Measurements from ENCODE around the gene C16orf78. TPM values are rescaled to one million over a fixed set of nuclear protein-coding genes. Genes with fewer than 3 reads are reported as not detected.

C16orf78 gene
- total and polyA plus RNA-seq, 2 of the 4 experiments (the other 2 are of a cell fraction): not detected

DNA sequence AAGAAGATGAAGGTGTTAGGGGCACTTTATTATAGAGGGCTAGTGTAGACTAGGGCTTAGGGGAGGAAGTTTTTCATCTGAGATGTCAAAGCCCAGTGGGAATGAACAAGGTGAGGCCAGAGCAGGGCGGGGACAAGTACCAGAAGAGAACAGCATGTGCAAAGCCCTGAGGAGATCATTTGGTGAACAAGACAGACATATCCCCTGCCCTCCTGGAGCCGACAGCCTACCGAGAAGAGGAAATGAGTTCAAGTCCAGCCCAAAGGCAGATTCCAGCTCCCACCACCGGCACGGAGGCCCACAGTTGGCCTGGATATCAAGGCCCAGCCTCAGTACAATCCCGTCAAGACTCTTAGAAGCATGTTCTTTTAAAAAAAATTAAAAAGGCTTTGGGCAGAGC is 61.1 kb downstream of the C16orf78 start:
- BruUV-seq (replicated peaks): no TSS peak
- Histone ChIP-seq H3K14ac (replicated peaks; ENCODE audit: low read depth, low read length) (no peak overlapping the region), H2AK9ac (replicated peaks; ENCODE audit: low read depth, low read length, poor library complexity) (no peak overlapping the region), H4K91ac (ENCODE audit: insufficient read depth, low read depth, low read length) (no peak overlapping the region), H3K27me3 (ENCODE audit: control insufficient read depth, insufficient read depth, low read length) (peaks cover 3% of the 10 kb centered on the region; the same call in 1 of the 2 replicates), H3K23ac (ENCODE audit: low read depth, low read length) (no peak overlapping the region), H2BK20ac (ENCODE audit: low read depth, low read length) (no peak overlapping the region), H3K79me1 (ENCODE audit: low read depth in 1 of 2, low read length in 2 of 2) (no peaks in the 10 kb centered on the region), H3K18ac (ENCODE audit: low read depth, low read length) (no peak overlapping the region), H3K4ac (ENCODE audit: low read depth, low read length) (no peak overlapping the region), H3K9ac (ENCODE audit: low read depth, low read length) (no peak overlapping the region), H4K5ac (ENCODE audit: low read depth, low read length) (no peak overlapping the region), H3K9me1 (ENCODE audit: insufficient read depth, low read length) (no peaks in the 10 kb centered on the region), H3K36me3 (ENCODE audit: control insufficient read depth, insufficient read depth, low read length) (no peaks in the 10 kb centered on the region), H3K4me2 (ENCODE audit: low read depth, low read length) (no peak overlapping the region), H3K9me3 (ENCODE audit: control insufficient read depth, insufficient read depth, low read length) (no peaks in the 10 kb centered on the region), H3K27ac (ENCODE audit: insufficient read depth, low read length) (no peak overlapping the region), H4K8ac (ENCODE audit: low read depth in 2 of 2, low read length in 2 of 2) (no peak overlapping the region), H3K56ac (ENCODE audit: extremely low read depth, insufficient read depth, low read length) (no peak overlapping the region), H2BK5ac (ENCODE audit: low read depth, low read length, poor library complexity, severe bottlenecking) (no peak overlapping the region), H2AK5ac (ENCODE audit: low read depth, low read length) (no peak overlapping the region), H3K4me1 (ENCODE audit: control insufficient read depth, insufficient read depth, low read length) (no peaks in the 10 kb centered on the region), H2AFZ (replicated peaks; ENCODE audit: low read length, poor library complexity) (no peak overlapping the region), H4K20me1 (ENCODE audit: insufficient read depth, low read length) (no peaks in the 10 kb centered on the region), H2BK120ac (ENCODE audit: low read depth, low read length) (no peak overlapping the region), H3K4me3 (ENCODE audit: insufficient read depth, low read depth, low read length) (no peak overlapping the region), H2BK15ac (ENCODE audit: low read depth, low read length) (no peak overlapping the region)
- DNase-seq: no peak
- TF ChIP-seq MAZ (IDR thresholded peaks at IDR 0.05; ENCODE audit: borderline replicate concordance, low read depth, low read length) (no peak), CHD1 (IDR thresholded peaks at IDR 0.05; ENCODE audit: low read depth, low read length) (no peak), BHLHE40 (IDR thresholded peaks at IDR 0.05; ENCODE audit: low read depth, low read length) (no peak), POLR2A (IDR thresholded peaks at IDR 0.05; ENCODE audit: low read depth, low read length) (no peak), RCOR1 (IDR thresholded peaks at IDR 0.05; ENCODE audit: insufficient replicate concordance, low read length) (no peak), NFE2L2 (IDR thresholded peaks at IDR 0.05; ENCODE audit: low read depth, low read length) (no peak), FOS (IDR thresholded peaks at IDR 0.05; ENCODE audit: low read depth, low read length) (no peak), MXI1 (IDR thresholded peaks at IDR 0.05; ENCODE audit: borderline replicate concordance, low read depth, low read length) (no peak), RFX5 (IDR thresholded peaks at IDR 0.05; ENCODE audit: low read depth, low read length) (no peak), CEBPB (IDR thresholded peaks at IDR 0.05; ENCODE audit: low read depth, low read length) (no peak), SMC3 (IDR thresholded peaks at IDR 0.05; ENCODE audit: low read depth, low read length) (no peak), MAFK (IDR thresholded peaks at IDR 0.05; ENCODE audit: low read depth, low read length) (no peak)
- TF ChIP-seq, protein P1, sequence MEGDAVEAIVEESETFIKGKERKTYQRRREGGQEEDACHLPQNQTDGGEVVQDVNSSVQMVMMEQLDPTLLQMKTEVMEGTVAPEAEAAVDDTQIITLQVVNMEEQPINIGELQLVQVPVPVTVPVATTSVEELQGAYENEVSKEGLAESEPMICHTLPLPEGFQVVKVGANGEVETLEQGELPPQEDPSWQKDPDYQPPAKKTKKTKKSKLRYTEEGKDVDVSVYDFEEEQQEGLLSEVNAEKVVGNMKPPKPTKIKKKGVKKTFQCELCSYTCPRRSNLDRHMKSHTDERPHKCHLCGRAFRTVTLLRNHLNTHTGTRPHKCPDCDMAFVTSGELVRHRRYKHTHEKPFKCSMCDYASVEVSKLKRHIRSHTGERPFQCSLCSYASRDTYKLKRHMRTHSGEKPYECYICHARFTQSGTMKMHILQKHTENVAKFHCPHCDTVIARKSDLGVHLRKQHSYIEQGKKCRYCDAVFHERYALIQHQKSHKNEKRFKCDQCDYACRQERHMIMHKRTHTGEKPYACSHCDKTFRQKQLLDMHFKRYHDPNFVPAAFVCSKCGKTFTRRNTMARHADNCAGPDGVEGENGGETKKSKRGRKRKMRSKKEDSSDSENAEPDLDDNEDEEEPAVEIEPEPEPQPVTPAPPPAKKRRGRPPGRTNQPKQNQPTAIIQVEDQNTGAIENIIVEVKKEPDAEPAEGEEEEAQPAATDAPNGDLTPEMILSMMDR (conservative IDR thresholded peaks at IDR 0.05; ENCODE audit: low read depth, low read length): no peak
- TF ChIP-seq, protein P2, sequence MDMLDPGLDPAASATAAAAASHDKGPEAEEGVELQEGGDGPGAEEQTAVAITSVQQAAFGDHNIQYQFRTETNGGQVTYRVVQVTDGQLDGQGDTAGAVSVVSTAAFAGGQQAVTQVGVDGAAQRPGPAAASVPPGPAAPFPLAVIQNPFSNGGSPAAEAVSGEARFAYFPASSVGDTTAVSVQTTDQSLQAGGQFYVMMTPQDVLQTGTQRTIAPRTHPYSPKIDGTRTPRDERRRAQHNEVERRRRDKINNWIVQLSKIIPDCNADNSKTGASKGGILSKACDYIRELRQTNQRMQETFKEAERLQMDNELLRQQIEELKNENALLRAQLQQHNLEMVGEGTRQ (IDR thresholded peaks at IDR 0.05; ENCODE audit: low read depth, low read length): no peak
- TF ChIP-seq, protein P3, sequence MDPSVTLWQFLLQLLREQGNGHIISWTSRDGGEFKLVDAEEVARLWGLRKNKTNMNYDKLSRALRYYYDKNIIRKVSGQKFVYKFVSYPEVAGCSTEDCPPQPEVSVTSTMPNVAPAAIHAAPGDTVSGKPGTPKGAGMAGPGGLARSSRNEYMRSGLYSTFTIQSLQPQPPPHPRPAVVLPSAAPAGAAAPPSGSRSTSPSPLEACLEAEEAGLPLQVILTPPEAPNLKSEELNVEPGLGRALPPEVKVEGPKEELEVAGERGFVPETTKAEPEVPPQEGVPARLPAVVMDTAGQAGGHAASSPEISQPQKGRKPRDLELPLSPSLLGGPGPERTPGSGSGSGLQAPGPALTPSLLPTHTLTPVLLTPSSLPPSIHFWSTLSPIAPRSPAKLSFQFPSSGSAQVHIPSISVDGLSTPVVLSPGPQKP (IDR thresholded peaks at IDR 0.05; ENCODE audit: borderline replicate concordance, low read depth, low read length): no peak
- no peak for ATAC-seq (ENCODE audit: low read depth)
- ChIA-PET CTCF (no interaction called here), POLR2A (ENCODE audit: unreplicated experiment) (no interaction called here)
- in situ Hi-C loops (cut with MboI; ENCODE audit: low sequenced_read_pairs) (no loop called here), dilution Hi-C loops (cut with HindIII; ENCODE audit: low sequenced_read_pairs, unreplicated experiment) (no loop called here), intact Hi-C loops (cut with micrococcal nuclease) (no loop called here)
- WGBS, 2 experiments (ENCODE audit: extremely low coverage in 2 of 2, insufficient read length in 1 of 2): 20% methylated on average over 1 of the region's 6 CpGs; no CpG with 5 or more reads in 1 of the 2 experiments
